NCI-H1417 treated with DMSO at 0.1 percent for 48 hours (cell line): ENCODE measurements around the gene TRIM7.

Source experiments
- DNase-seq: peaks from one replicate; lab custom pipeline; 2025; lab: John Stamatoyannopoulos, UW

TRIM7 gene

GRCh38 chr5:181204826-181205760 is at the start of gene TRIM7:
Gene TRIM7 (minus strand): TSS chr5:181205196. CDS start chr5:181205110, 86 bp downstream.
- DNase-seq = no peak

GRCh38 chr5:181248277-181248676 is 43.3 kb upstream of the TRIM7 start:
- DNase-seq = no peak

- no peak for DNase-seq
Measured at GRCh38 chr5:181246276-181247049, 41.5 kb upstream of the TRIM7 start.

DNA sequence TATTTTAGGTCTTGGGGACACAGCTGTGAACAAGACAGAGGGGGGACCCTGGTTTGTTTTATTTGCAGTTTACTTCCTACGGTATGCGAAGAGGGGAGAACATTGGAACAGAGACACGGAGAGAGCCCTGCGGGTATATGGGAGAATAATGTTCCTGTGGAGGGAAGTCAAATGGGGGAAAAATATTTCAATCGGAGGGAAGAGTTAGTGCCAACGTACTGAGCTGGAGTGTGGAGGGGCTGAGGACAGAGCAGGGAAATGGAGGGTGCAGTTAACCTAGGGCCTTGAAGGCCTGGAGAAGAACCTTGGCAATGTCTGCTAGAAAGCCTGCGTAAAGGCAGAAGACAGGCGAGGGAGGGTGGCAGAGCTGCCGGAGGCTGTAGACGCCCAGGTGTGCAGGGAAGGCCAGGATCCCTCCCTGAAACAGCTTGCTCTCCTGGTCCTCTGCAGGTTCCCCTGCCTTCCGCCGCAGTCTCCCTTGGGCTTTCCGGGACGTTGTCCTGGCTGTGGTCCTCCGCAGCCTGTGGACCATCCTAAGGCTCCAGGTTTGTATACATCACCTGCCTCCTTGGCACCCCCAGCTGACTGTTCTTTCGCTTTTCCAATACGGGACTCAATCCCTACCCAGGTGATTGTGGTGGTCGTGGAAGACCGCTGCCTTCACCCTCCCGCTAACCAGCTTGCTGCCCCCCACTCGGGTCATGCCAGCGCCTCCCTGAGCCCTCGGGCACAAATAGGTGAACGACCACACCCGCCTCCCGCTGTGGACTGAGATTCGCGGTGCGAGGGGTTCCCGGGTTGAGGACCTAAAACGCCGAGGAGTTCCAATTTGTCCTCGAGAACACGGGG is 40.7 kb upstream of the TRIM7 start:
- DNase-seq = no peak

DNA sequence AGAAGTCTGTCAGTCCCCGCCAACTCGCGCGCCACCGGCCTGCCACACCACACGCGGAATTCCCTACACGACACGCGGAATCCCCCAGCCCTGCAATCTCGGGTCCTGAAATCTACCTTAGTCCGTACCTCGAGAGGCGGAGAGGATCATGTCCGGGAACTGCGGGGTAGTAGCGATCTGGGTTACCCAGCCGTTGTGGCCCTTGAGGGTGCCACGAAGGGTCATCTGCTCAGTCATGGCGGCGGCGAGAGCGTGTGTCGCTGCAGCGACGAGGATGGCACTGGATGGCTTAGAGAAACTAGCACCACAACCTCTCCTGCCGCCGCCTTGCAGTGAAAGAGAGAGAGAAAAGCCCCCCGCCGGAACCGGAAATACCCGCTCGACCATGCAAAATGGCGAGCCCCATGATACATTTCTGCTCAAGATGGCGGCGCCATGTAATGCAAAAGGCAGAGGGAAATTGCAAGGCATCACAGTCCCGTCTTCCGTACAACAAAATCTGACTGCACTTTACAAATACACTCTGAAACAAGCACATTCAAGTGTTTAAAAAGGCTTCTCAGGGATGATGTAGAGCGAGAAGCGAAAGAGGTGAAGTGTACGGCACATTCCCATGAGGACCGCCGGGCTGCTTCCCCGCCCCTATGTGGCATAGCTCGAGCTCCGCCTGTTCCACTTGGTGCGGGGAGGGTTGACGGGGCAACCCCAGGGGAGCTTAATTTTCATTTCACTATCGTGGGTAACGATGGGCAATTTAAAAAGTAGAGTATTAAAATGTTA is 38.8 kb upstream of the TRIM7 start, which contains the start of gene RACK1:
RACK1 (minus strand) TSS at position 343 of the 780 bp plus-strand sequence; CDS start at position 237, 106 bp downstream.
- no peak for DNase-seq

GRCh38 chr5:181243018-181243563 is 38.1 kb upstream of the TRIM7 start:
- no peak for DNase-seq

GRCh38 chr5:181242031-181242451 is 37.0 kb upstream of the TRIM7 start:
- no peak for DNase-seq

GRCh38 chr5:181241393-181241975 is 36.5 kb upstream of the TRIM7 start:
- no peak for DNase-seq

GRCh38 chr5:181239062-181239663 is 34.2 kb upstream of the TRIM7 start:
- DNase-seq = no peak

GRCh38 chr5:181237729-181238385 is 32.9 kb upstream of the TRIM7 start:
- no peak for DNase-seq

DNA sequence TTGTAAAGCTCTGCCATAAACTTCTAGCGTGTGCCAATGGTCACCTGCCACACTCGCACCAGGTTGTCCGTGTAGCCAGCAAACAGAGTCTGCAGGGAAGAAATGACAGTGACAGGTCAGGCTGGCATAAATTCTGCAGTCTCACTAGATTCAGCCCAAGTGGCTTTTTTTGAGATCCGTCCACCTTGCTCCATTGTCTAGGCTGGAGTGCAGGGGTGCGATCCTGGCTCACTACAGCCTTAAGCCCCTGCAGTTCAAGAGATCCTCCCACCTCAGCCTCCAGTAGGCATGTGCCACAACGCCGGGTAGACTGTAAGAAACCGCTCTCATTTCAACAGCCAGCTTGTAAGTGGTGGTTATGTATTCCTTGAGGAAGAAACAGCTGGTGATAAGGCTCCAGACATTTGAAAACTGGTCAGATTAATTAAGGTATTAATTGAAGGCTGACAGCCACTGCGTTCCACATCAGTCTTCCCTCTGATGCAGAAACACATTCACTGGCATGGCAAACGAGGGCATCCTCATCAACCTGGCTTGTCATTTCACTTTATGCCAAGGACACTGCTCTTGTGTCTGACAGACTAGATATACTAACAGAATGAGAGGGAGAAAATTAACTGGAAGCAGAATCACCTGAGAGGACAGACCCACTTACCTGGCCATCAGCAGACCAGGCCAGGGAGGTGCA is 32.1 kb upstream of the TRIM7 start:
- no peak for DNase-seq

DNA sequence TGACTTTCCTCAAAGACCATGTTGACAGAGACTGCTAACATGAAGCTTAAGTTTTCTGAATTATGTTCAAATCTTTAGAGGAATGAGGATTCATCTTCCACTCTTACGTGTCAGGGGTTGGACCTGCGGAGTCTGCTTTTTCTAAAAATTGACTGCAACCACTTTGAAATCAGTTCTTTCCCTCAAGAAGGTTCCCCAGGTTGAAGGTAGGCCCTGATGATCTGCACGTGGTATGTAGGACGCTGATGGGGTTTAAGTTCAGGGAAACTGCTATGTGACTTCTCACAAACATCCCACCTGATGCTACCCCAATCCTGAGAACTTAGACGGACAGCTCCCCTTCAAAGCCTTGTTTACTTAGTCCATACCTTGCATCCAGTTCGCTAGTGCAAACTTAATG is 31.5 kb upstream of the TRIM7 start:
- DNase-seq = no peak

- DNase-seq = no peak
Measured at GRCh38 chr5:181235689-181236366, 30.8 kb upstream of the TRIM7 start.

GRCh38 chr5:181235323-181235688 is 30.3 kb upstream of the TRIM7 start:
- no peak for DNase-seq

DNA sequence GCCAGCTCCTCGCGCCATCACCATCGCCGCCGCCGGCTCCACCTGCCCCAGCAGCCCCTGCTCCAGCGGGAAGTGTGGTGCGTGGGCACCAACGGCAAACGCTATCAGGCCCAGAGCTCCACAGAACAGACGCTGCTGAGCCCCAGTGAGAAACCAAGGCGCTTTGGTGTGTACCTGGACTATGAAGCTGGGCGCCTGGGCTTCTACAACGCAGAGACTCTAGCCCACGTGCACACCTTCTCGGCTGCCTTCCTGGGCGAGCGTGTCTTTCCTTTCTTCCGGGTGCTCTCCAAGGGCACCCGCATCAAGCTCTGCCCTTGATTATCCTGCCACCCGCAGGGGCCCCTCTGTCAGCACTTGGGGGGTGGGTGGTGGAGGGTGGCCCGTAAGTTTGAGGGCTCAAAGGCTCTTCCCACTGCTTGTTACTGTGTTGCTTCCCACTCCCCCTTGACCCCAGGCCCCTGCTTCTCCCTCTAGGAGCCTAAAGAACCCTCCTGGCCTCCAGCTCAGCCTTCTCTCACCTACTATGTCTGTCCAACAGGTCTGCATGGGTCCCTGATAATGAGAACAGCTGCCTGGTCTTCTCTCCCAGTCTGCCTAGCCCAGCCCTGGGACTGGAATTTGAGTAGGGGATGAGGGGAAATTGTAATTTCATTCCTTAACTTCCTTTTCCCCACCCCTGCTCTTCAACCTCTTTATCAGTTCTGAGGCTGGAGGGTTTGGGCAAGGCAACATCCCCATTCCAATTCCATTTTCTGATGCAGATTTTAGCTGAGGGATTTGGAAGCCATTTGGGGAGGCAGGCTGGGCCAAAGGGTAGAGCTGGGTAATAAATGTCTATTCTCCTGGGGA is 29.7 kb upstream of the TRIM7 start:
- no peak for DNase-seq

DNA sequence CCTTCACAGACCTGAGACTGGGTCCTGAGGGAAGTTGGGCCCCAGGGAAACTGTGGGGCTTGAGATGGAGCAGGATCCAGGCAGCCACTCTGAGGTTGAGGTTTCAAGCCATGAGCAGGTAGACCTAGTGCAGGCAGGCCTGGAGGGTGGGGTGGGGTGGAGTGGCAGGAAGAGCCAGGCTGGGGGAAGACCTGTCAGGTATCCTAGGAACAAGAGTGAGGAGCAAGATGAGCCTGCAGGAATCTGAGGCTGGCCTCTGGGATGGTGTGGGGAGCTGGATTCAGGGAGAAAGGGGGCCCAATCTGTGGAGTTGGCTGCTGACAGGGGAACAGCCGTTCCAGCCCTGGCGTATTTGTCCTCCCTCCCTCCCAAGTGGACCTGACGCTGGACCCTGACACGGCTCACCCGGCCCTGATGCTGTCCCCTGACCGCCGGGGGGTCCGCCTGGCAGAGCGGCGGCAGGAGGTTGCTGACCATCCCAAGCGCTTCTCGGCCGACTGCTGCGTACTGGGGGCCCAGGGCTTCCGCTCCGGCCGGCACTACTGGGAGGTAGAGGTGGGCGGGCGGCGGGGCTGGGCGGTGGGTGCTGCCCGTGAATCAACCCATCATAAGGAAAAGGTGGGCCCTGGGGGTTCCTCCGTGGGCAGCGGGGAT is 28.9 kb upstream of the TRIM7 start:
- no peak for DNase-seq
